AG08396 (cell line): ENCODE results near the gene PPP1R15A.
A peak's percentile ranks its signal among the peaks of the same experiment; 100 is the strongest.
"Not testable (repeated sequence)": the region's sequence is repeated elsewhere in the genome, so short reads cannot be mapped to it uniquely, and the experiment has no call there.

Source experiments
- DNase-seq: peaks from one replicate; pipeline ENCODE4 v3.0.0; 2012; ENCODE audit warnings: low spot score, mixed read lengths

Gene PPP1R15A

GRCh38 chr19:48881741-48882657, 9.8 kb downstream of the PPP1R15A start:
- DNase-seq = no peak

GRCh38 chr19:48883726-48884125, 11.5 kb downstream of the PPP1R15A start:
- DNase-seq = no peak

DNA sequence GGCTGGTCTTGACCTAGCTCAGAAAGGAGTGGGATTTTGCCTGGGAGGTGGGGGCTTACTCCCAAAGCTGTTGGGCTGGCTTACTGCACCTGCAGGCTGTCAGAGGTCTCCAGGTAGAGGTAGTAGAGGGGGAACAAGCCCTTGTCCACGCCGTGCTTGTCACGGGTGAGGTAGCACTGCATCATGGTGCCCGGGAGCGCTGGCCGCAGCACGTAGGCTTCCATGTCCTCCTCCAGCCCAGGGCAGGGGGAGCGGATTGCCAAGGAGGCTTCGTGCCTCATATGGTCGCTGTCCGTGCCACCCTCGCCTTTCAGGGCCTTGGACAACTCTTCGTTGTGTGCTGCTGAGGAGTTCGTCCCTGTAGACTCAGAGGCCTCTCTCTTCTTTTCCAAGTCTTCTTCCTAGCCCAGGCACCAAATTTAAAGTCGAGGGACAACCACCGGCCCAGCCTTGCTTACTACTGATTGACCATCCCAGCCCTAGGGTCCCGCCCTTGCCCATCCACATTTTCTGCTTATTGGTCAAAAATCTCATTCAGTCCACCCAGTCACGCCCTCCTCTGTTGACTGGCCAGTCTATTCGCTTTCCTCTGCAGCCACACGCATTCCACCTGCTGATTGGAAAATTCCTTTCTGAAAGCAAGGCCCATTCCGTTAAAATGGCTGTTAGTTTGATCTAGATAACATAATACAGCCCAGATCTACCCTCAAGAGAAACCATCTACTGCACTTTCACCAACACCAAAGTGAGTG, 15.8 kb downstream of the PPP1R15A start:
- DNase-seq = no peak

DNA sequence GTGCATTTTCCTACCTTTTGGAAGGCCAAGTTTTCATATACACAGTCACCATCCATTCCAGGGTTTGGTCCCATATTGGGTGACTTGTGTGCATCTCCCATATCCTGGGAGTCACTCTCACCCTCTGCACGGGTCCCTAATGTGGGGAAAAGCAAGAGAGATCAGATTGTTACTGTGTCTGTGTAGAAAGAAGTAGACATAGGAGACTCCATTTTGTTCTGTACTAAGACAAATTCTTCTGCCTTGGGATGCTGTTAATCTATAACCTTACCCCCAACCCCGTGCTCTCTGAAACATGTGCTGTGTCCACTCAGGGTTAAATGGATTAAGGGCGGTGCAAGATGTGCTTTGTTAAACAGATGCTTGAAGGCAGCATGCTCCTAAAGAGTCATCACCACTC, 17.3 kb downstream of the PPP1R15A start:
- not testable (repeated sequence) for DNase-seq

DNA sequence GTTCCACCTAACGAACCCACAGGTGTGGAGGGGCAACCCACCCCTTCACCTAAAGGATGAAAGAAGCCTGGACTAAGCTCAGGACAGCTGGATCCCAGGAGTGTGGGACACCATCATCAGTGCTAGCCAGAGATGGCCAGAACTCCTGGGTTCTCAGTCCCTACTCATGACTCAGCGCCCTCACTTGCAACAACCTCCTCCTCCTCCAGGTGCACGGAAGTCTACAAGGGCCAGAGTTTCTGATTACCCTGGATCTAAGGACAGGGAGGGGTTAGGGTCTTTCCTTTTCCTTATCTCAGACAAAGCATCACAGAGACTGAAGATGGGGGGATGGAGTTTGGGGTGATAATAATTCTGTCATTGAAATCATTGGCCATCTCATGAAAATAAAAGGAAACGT, 18.3 kb downstream of the PPP1R15A start:
- DNase-seq = no peak

DNA sequence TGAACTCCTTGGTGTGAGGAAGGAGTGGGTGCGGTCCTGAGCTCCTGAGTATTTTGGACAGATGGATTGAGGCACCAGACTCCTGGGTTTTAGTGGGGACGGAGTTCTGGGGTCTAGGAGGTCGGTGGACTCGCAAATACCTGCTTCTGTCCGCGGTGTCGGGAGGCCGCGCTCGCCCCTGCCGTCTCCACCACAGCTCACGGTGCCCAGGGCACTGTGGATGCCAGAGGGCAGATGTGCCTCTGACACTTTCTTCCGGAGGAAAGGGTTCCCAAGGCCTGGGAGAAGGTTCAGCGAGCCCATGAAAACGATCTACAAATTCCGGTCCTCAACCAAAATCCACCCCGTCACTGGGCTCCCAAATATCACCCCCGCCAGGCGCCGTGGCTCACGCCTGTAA, 23.0 kb downstream of the PPP1R15A start:
- DNase-seq = no peak

- no peak for DNase-seq
These were observed 24.0 kb downstream of the PPP1R15A start for GRCh38 chr19:48896191-48896720.

DNA sequence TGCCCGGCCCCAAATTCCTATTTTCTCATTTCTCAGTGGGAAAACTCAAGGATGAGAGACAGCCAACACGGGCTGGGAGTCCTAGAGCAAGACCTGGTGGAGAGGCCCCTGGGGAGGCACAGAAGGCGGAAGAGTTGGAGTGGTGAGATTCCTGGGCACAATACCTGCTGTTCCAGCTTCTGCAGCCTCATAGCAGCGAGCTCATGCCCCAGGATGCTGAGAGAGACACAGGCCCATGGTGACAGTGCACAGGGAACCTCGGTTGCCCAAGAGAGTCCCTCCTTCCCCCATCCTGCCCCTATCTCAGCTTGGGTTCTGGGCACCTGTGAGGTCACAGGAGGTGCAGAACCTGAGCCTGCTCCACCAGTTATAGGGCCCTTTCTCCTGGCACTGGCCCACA, 25.0 kb downstream of the PPP1R15A start:
- no peak for DNase-seq

- not testable (repeated sequence) for DNase-seq
These were observed 27.1 kb downstream of the PPP1R15A start for GRCh38 chr19:48899386-48899749.

GRCh38 chr19:48899781-48900476, 27.7 kb downstream of the PPP1R15A start, which contains the start of gene NUCB1:
TSS of gene NUCB1 (plus strand) at chr19:48900312. CDS start at chr19:48900797, 485 bp downstream.
- DNase-seq = peak; percentile 99

DNA sequence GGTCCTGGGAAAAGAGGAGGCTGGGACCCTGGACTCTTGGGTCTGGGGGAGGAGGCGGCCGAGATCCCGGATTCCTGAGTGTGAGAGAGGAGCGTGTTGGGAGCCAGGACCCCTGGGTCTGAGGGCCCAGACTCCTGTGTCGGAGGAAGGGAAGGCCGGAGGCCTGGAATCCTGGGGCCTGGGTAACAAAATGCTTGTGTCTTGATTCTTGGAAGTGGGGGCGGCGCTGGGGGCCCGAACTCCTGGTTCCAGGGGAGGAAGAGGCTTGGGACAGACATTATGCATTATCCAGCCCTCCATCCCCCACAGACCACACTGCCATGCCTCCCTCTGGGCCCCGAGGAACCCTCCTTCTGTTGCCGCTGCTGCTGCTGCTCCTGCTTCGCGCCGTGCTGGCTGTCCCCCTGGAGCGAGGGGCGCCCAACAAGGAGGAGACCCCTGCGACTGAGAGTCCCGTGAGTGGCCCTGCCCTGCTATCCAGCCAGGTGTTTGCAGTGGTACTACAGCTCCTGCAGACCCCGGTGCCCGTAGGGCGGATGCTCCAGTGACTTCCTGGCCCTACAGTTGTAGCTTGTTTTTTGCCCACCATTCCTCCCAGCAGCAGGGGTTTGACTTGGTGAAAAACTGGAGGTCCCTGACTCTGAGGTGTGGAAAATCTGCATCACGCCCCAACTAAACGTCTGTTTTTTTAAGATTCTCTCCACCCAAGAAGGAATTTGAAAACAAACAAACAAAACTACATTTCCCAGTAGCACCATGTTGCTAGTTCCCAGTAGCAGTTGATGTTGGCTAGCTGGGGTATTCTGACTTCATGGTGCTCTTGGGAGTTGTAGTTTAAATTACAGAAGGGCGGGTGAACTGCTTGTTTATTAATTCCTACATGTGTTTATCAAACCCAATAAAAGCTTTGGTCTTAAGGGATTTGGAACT, 28.5 kb downstream of the PPP1R15A start:
- DNase-seq = peak; percentile 56

- not testable (repeated sequence) for DNase-seq
These were observed 30.1 kb downstream of the PPP1R15A start for GRCh38 chr19:48902291-48902690.

DNA sequence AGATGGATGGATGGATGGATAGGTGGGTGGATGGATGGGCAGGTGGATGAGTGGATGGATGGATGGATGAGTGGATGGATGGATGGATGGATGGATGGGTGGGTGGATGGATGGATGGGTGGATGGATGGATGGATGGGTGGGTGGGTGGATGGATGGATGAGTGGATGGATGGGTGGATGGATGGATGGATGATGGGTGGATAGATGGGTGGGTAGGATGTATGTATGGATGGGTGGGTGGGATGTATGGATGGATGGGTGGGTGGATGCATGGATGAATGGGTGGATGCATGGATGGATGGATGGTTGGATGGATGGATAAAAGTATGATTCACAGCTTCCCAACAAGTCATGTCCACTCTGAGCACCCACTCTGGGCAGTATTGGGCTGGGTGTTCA, 31.6 kb downstream of the PPP1R15A start:
- DNase-seq = not testable (repeated sequence)

- DNase-seq = no peak
These were observed 33.4 kb downstream of the PPP1R15A start for GRCh38 chr19:48905664-48906063.

DNA sequence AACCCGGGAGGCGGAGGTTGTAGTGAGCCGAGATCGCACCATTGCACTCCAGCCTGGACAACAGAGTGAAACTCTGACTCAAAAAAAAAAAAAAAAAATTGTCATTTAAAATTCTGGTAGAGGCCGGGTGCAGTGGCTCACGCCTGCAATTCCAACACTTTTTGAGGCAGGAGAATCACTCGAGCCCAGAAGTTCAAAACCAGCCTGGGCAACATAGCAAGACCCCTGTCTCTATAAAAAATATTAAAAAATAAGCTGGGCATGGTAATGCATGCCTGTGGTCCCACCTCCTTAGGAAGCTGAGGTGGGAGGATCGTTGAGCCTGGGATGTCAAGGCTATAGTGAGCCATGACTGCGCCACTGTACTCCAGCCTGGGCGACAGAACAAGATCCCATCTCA, 34.1 kb downstream of the PPP1R15A start:
- DNase-seq = no peak

GRCh38 chr19:48907671-48908070, 35.5 kb downstream of the PPP1R15A start:
- no peak for DNase-seq

DNA sequence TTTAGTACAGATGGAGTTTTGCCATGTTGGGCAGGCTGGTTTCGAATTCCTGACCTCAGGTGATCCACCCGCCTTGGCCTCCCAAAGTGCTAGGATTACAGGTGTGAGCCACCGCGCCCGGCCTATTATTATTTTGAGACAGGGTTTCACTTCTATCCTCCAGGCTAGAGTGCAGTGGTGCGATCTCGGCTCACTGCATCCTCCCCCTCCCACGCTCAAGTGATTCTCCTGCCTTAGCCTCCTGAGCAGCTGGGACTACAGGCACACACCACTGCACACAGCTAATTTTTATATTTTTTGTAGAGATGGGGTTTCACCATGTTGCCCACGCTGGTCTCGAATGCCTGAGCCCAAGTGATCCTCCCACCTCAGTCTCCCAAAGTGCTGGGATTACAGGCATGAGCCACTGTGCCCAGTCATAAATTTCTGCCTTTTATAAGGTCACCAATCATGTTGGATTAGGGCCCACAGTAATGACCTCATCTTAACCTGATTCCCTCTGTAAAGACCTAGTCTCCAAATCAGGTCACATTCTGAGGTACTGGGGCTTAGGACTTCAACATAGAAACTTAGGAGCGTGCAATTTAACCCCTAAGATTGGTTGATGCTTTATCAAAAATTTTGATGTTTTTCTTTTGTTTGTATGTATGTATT, 37.3 kb downstream of the PPP1R15A start:
- not testable (repeated sequence) for DNase-seq

GRCh38 chr19:48910803-48911202, 38.6 kb downstream of the PPP1R15A start:
- DNase-seq = no peak

DNA sequence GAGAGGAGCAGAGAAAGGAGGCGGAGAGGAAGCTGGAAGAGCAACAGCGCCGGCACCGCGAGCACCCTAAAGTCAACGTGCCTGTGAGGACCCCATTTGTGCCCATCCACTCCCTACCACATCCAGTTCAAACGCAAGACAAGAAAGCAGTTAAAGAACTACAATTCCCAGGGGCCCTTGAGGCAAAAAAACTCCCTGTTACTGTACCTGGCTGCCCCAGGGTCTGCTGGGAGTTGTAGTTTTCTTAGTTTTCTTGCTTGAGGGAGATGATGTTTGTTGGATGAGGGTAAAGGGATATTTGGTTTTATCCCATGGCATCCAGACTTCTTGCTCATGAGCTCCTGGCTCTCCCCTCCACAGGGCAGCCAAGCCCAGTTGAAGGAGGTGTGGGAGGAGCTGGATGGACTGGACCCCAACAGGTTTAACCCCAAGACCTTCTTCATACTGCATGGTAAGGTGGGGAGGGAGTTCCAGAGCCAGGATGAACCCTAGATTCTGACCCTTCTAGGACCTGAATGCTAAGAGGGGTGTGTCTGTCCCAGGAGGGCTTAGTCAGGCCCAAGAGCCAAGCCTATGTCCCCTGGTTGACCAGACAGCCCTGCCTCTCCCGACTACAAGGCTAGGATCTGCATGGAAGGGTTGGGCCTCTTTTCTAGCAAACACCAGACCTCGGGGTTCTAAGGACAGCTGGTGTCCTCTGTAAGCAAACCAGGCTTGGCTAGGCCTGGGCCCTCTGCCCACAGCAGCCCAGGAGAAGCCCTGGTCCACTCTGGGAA, 41.1 kb downstream of the PPP1R15A start:
- DNase-seq = no peak

DNA sequence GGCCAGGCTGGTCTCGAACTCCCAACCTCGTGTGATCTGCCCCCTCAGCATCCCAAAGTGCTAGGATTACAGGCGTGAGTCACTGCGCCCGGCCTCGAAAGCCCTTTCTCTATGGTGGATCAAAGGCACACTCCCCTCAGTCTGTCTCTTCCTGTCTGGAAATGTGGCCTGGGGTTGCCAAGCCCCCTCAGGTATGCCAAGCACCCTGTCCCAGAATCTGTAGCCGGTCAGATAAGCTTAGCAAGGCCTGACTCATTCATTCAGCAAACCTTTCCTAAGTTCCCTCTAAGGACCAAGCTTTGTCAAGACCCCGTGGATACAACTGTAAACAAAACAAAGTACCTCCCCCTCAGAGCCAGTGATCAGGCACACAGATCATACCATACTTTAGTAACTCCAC, 42.0 kb downstream of the PPP1R15A start:
- DNase-seq = no peak
